NCI-H69 (cell line): ENCODE data around the gene MXD4.

Experiments
- DNase-seq: peaks from one replicate; lab custom pipeline; 2025; lab: John Stamatoyannopoulos, UW

MXD4 gene, protein sequence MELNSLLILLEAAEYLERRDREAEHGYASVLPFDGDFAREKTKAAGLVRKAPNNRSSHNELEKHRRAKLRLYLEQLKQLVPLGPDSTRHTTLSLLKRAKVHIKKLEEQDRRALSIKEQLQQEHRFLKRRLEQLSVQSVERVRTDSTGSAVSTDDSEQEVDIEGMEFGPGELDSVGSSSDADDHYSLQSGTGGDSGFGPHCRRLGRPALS

GRCh38 chr4:2261853-2262144 lies at the start of gene MXD4:
MXD4 (minus strand) TSS chr4:2262109; CDS start chr4:2261980, 129 bp downstream.
- DNase-seq, result no peak

GRCh38 chr4:2306773-2307410 lies 45.0 kb upstream of the MXD4 start:
- DNase-seq, result no peak

DNA sequence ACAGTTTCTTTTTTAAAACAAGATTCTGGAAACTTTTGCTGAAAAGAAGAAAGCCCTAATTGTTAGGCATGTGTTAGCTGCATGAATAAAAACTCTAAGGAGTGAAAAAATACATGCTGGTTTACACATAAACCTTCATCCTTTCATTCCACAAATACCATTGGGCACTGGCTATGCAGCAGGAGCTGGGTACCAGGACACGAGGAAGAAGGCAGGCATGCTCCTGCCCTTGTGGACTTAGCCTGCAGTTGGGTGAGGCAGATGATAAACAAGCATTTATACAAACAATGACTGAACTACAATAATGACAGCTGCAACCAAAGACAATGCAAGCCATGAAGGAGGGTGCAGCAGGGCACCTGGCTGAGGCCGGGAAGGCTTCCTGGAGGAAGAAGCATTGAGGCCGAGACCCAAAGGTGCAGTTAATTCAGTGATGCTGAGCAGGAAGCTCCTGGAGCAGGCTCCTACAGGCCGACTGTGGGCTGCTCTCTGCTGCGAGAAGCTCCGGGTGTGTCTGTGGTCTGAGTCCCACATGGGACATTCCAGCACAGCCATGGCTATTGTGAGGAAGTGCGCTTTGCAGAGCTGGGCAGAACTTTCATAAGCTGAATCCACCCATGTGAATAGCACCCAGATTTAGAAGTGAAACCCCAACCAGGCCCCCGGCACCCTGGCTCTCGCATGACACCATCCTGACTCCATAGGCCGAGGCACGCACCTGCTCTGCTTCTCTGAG lies 44.0 kb upstream of the MXD4 start:
- DNase-seq, result peak; percentile 17

- no peak for DNase-seq
Measured at GRCh38 chr4:2304877-2305561, 43.1 kb upstream of the MXD4 start.

DNA sequence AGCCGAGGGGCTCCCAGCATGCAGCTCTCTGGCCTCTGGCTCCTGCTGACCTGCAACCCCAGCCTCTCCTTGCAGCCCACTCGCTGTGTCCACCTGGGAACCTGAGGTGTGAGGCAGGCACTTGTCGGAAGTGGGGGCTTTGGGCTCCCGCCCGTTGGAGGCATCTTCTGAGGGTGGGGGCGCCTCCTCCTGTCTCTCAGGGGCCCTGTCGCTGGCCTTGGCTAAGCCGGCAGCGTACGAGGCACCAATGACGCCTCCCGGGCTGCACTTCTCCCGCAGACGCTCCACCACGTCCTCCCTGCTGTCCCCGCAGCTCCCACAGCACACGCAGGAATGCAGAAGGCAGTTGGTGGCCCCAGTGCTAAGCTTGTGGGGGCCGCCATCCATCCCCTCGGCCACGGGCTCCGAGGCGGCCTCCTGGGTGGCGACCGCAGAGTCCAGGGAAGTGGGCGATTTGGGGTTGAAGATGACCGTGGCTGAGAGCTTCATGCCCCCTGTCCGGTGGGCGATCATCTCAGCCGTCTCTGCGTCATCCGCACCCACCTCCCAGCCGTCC lies 42.5 kb upstream of the MXD4 start:
- DNase-seq, result no peak

GRCh38 chr4:2303686-2304320 lies 41.9 kb upstream of the MXD4 start:
- DNase-seq, result no peak

- DNase-seq, result no peak
Measured at GRCh38 chr4:2303121-2303685, 41.3 kb upstream of the MXD4 start.

GRCh38 chr4:2302387-2303119 lies 40.6 kb upstream of the MXD4 start:
- DNase-seq, result no peak

DNA sequence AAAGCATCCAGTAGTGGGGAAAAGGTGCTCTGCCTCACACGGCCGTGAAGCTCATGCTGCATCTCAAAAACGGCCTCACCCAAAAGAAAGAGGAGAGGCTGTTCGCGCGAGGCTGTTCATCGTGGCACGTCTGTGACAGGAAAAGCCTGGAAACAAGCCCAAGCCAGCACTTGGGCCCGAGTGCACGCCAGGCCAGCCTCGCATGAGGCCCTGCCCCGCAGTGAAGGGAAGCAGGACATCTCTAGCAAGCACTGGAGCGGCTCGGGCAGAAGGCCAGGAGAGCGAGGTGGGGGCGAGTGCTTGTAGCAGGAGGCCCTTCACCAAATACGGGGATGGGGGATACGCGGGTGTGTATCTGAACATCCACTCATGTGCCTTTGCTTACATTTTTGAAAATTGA lies 39.9 kb upstream of the MXD4 start:
- DNase-seq, result no peak

GRCh38 chr4:2301225-2301642 lies 39.3 kb upstream of the MXD4 start:
- no peak for DNase-seq

DNA sequence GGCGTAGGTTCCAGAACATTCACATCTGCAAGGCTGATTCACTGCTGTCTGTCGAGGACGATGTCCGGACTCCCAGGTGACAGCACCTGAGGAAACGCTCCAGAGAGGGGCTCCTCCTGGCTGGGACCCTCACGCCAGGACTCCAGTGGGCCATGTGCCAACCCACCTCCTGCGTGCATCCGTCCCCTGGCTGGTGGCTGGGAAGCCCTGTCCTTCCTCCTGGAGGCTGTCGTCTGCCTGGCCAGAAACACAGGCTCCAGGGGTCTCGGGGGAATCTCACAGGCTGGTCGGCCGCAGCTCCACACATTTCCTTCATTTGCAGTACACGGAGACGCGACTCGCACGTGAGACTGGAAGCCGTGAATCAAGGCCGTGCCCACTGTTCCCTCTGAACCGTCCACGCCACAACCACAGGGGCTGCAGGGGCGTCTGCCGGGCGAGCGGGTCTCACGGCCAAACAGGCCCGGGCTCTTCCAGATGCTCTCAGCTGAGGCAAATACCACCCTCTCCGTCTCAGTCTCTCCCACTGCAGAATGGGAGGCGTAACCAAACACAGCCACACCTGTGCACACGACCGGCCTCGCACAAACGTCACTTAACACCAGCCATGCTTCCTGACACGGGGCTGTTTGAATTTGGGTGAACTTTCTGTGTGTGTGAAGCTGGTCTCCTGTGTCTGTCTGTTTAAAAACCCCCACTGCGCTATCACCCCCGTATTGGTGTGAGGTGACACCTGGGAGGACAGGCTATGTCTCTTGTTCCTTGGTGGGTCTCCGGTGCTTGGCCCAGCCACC lies 38.7 kb upstream of the MXD4 start:
- peak; percentile 74 for DNase-seq

DNA sequence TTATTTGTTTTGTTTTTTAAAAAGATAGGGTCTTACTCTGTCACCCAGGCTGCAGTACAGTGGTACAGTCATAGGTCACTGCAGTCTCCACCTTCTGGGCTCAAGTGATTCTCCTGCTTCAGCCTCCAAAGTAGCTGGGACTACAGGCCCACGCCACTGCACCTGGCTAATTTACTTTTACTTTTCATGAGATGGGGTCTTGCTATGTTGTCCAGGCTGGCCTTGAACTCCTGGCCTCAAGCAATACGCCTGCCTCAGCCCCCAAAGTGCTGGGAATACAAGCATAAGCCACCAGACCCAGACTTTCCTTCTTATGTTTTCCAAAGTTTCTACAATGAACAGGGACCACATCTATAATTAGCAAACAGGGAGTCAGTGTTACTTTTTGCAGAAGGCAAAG lies 37.9 kb upstream of the MXD4 start:
- DNase-seq, result no peak

DNA sequence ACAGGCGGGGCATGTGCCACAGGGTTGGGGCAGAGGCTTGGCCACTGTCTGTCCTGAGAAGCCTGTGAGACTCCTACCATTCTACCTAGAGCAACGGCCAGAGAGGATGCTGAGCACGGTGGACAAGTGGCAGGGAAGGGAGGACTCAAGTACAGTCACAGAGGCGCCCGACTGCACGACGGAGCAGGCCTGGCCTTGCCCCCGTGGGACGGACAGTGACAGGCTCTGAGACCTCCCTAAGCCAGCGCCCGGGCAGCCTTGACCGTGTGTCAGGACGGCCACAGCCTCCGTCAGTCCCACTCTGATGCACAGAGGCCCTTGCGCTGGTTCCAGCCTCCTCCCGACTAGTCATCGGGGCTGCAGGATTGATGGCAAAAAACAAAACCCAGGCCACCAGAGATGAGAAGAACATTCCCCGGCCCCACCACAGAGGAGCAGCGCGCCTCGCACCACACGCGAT lies 36.7 kb upstream of the MXD4 start:
- no peak for DNase-seq

- no peak for DNase-seq
Measured at GRCh38 chr4:2297606-2298531, 36.0 kb upstream of the MXD4 start.

DNA sequence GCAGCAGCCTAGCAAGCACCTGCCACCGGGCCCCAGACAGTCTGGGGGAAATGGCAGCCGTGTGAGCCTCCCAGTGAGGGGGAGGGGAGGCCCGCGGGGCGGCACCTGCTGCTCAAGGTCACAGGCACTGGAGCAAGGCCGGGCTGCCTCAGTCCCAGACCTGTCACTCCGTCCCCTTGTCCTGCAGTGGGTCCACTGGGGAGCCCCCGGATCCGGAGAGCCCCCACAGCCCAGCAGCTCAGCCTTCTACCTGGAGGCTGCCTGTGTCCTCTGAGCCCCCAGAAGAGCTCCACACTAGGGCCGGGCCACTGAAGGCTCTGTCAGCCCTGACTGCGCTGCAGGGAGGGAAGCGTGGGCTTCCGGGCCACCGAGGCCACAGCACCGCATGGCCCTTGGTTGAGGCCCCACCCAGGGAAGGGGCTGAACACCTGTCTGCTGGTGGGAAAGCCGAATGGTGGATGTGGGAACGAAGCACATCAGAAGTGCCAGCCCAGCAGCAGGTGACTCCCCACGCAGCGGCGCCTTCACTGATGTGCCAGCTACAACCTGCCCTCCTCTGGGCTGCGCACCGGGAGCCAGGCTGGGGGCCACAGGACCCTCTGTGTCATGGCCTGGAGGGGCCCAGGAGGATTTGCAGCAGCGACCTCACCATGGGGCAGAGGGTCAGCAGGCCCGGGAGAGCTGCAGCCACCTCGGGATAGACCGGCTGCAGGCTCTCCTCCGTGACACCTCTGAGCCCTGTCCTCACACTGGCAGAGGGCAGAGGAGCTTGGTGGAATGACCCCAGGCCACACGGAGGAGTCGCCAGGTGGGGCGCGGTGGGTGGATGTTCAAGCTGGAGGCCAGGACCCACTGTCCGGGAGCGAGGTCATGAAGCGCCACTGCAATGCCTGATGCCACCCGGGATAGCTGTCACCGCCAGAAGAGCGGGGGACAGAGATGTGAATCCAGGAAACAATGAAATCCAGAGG lies 35.0 kb upstream of the MXD4 start:
- no peak for DNase-seq

- no peak for DNase-seq
Measured at GRCh38 chr4:2295900-2296442, 34.1 kb upstream of the MXD4 start.

GRCh38 chr4:2295500-2295899 lies 33.6 kb upstream of the MXD4 start:
- no peak for DNase-seq
